GM21360 (cell line): Measurements from ENCODE around the gene SELENOO.

Experiments
- ATAC-seq: cut with Tn5 transposase; IDR thresholded peaks from one replicate; pipeline ENCODE4 v1.9.1; 2021; ENCODE audit warnings: mild to moderate bottlenecking, moderate library complexity; ENCODE audit not compliant: unreplicated experiment

Gene SELENOO

DNA sequence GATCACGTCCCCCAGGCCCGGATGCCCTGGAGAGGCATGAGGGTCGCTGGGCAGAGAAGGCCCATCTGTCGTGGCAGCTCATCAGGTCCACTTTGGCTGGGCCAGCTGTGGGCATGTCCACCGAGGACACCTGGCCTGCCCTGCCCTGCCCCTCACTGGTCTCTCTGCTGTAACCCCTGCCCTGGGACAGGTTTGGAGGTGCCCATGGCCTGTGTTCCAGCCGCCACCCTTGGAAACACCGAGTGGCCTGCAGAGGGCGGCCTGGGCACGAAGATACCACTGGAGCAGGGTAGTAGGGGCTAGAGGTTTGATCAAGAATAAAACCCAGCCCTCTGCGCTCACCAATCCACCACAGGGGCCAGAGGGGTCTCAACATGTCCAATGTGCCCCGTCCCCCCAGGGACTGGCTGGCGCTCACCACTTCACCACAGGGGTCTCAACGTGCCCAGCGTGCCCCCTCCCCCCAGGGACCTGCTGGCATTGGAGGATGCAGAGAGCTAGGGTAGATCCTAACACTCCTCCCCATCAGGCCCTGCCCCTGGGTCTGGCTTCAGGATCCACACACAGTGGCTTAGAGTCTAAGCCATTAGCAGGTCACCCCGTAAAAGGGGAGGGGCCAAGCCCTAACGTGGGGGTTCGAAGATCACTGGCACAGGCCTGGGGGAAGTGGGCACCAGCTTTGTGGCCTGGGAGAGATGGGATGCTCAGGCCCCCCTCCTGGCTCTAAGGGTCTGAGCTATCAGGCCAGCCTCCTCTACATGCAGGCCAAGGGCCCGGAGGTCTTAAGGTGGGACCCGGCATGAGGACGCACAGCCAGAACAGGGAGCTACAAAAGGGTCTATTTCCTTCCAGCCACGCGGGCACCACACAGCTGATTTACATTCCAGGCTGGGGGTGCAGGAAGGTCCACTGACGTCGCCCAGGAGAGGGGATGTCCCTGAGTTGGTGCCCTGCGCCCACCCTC lies 51.6 kb downstream of the SELENOO start:
- no peak for ATAC-seq

DNA sequence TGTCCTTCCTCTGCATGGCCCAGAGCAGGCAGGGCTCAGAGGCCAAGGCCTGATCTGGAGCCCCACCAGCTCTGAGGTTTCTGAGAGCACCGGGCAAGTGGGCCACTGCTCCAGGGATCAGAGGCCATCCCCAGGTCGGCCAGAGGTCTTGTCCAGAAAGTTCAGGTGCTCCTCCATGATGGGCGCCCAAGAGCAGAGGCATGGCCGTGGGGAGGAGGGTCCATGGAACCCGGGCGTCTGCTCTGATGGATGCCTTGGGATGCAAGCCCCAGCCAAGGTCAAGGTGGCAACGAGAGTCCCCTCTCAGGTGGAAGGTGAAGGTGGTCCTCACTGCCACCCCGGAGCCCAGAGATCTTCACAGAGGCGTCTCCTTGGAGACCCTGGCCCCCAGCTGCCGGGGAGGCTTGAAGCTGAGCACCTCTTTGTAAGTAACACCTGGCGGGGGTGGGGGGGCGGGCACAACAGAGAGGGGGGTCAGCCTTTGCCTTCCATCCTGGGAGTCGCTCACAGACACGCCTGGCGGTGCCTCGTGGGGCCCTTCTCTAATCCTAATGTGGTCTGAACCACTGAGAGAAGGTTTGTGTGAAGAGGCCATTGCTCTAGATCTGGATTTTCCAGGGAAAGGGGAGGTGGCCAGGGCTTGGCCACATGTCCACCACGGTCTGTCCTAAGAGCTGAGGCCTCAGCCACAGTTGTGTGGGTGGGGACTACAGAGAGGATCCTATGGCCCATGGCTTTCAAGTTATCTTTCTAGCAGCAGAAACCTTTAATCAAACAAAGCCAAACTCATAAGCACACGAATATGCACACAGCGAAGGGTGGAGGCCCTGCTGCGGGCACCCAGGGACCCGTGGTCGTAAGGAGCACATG lies 52.5 kb downstream of the SELENOO start:
- ATAC-seq: no peak

DNA sequence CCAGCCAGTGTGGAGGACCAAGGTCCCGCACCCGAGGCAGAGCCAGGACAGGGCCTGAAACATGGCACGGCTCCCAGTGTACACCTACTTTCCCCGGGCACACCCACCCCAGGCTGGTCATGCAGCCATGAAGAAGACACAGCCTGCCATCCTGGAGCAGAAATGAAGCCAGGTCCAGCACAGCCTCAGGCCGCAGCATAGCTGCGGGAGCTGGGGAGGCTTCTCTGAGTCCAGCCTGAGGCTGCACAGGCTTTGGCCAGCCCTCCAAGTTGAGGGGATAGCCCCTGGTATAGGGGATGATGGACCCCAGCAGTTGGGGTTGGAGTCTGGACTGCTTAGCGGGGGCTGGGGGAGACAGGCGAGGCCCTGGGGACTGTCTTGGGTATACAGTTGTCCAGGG lies 53.1 kb downstream of the SELENOO start:
- no peak for ATAC-seq

DNA sequence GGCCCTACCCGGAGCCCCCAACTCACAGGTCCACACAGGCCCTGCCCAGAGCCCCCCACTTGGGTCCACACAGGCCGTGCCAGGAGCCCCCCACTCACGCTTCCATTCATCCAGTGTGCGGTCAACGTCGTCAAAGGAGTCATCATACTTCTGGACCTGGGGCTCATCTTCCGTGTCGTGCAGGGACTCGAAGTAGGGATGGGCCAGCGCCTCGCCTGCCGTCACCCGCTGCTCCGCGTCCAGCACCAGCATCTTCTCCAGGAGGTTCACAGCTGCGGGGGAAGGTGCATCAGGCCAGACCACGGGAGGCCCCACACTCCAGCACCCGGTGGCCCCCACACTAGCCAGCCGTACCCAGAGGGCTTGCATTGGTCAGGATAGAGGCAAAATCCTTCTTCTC lies 54.3 kb downstream of the SELENOO start:
- ATAC-seq: no peak

DNA sequence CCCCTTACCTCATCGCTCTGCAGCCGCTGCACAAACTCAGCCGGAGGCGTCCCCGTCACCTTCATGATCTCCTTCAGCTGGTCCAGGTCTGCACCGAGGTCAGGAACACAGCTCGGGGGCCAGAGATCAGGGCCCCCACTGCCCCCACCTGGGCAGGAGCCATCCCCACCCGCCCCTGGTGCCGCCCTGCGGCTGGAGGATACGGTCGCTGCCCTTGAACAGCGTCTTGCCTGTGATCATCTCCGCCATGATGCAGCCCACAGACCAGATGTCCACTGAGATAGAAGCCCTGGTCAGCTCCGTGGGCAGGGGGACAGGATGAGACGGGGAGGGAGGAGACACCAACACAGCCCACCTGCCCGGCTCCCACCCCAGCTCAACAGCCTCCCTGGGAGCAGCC lies 54.8 kb downstream of the SELENOO start:
- ATAC-seq: no peak

DNA sequence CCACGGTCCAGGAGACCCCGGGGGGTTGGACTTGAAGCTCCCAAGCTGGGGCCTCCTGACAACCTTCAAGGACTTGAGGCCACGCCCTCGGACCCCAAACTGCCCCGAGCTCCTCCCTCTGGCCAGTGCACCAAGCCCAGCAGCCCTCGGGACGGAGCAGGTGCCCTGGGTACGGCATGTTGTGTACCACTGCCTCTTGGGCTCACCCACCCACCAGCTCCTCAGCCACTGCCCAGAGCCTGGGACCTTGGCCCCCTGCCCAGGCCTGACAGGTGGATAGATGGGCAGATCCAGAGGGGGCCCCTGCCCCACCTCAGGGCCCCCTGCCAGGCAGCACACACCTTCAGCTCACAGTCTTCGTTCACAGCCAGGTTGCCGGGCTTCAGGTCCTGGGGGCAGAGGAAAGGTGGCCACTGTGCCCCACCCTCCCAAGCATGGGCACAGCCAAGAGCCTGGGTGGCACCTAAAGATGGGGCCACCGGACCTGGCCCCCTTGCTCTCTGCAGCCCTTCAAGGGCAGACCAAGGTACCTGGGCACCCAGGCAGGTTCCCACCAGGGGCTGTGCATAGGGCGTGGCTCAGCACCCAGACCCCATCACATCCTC lies 55.5 kb downstream of the SELENOO start:
- ATAC-seq: no peak

DNA sequence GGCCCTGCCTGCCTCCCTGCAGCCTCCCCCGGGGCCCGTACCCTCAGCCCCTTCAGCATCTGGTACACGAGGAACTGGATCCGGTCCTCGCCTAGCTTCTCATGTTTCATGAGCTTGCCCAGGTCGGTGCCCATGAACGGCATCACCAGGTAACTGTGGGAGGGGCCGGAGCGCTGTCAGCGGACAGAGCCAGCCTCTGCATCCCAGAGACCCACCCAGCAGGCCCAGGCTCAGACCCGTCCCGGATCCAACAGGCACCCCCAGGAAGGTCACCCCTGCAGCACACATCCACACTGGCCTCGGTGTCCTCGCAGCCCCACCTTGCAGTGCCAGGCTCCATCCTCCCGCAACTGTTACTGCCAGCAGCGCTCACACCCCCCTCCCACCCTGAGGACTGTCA lies 56.2 kb downstream of the SELENOO start:
- ATAC-seq: no peak

DNA sequence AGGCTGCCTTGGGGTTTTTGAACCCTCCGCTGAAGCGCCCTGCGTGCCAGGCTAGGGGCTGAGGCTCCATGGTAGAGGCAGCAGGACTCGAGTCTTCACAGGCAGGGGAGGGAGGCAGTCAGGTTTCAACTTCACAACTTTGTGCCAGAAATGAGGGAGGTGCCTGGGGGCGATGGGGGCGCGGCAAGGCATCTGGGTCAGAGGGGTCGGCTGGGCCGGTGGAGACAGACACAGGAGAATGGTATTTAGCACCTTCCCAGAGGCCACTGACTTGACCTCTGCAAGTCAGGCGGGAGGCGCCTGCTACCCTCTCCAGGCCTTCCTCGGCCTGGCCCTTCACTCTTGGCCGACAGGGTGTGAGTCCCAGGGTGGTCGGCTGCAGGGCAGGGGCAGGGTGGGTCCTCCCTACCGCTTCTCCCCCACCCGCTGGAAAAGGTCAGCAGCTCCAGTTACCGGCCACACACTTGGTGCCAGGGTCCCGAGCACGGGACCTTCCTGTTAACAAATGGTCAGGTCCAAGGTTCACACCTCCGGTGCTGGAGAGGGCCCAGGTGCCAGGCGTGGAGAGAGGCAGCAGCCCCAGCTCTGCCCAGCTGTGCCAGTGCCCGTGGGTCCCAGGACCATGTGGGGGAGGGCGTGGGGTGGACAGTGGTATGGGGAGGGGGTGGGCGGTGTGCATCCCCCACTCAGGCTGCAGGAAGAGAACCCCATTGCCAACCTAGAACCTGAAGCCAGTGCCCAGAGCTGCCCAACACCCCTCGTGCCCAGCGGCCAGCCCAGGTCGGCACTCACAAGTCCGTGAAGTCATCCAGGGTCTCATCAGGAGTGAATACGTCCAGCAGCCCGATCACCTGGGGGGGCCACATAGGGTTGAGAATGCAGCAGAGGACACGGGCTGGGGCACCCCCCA lies 56.9 kb downstream of the SELENOO start:
- no peak for ATAC-seq

DNA sequence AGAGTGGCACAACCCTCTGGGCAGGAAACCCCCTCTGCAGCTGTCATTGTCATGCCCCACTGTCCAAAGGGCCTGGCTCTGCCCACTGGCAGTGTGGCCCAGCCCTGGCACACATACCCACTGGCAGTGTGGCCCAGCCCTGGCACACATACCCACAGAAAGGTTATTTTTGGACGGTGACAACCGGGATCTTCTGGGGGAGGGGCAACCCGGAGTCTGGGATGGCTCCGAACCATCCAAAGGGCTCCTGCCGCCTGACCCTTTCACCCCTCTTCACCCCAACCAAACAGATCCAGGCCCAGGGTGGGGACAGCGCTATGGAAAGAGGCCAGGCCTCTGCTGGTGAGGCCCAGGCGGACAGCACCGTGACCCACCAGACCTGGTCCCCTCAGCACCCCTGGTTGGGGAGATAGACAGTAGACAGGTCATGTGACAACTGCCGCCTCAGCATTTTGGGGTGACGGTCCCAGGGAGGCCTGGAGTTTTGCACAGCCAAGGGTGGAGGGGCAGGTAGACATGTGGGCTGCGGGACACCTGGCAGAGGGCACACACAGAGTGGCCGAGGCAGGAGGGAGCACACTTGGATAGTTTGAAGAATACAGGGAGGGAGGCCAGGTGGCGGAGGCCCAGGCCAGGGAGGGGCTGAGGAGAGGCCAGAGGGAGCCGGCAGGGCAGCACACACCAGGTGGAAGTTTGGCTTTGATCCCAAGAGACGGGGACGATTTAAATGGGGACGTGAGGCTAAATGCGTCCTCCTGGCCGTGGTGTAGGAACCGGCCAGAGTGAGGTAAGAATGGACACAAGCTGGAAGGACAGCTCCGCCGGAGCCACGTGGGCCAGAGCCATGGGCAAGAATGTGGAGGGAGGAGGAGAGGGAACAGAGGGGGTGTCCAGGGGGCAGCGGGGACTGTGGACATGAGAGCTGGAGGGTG lies 57.8 kb downstream of the SELENOO start:
- ATAC-seq: no peak

DNA sequence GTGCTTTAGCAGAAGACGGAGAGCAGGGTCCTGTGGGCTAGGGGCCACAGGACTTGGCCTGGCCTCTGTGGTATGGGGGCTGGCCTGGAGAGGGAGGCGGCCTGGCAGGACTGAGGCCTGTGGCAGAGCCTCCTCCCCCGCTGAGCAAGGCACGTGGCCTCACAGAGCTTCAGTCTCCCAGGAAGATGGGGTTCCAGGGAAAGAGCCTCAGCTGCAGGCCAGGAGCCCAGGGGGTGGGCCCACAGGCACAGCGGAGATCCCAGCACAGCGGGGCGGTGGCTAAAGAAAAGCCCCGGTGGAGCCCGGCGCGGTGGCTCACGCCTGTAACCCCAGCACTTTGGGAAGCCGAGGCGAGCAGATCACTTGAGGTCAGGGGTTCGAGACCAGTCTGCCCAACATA lies 58.5 kb downstream of the SELENOO start:
- ATAC-seq: no peak

DNA sequence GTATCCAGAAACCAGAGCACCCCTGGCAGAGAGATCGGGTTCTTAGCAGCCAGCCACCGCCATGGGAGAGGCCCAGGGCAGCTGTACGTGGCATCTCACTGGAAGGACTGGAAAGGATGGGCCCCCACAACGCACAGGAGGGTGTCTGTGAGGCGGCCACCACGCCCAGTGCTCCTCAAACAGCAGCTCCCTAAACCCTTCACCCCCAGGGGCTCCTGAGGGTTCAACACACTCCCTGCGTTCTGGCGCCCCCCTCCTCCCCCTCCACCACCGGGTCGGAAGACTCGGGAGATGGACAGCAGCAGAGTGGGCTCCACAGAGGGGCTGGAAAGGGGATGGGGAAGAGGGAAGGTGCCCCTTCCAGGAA lies 59.6 kb downstream of the SELENOO start:
- no peak for ATAC-seq

DNA sequence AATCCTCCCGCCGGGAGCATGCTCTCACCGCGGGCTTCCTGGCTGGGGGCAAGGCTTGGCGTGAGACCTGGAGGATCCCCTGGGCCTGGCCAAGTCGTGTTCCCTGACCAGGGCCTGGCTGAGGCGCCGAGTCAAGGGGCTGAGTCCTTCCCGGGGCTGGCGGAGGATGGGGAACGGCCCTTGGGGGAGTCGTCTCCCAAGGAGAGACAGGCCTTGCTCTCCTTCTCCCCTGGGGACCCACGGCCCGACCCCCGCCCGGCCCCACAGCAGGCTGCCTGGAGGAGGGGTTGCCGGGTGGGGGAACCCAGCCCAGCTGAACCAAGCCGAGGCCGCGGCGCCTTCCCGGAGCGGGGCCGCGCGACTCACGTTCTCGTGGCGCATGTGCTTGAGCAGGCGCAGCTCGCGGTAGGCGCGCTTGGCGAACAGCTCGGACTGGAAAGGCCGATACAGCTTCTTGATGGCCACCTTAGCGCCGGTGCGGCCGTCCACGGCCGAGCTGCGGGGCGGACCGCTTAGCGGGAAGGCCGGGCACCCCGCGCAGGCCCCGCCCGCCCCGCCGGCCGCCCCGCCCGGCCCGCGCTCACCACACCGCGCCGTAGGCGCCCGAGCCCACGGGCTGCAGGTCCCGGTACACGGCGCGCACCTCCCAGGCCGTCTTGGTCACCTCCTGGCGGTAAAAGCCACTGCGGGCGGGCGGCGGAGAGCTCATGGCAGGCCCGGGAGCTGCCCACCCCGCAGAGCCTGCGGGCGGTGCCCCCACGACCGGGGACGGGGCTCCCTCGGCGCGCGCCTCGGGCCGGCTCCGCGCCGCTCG lies 60.2 kb downstream of the SELENOO start:
- no peak for ATAC-seq

DNA sequence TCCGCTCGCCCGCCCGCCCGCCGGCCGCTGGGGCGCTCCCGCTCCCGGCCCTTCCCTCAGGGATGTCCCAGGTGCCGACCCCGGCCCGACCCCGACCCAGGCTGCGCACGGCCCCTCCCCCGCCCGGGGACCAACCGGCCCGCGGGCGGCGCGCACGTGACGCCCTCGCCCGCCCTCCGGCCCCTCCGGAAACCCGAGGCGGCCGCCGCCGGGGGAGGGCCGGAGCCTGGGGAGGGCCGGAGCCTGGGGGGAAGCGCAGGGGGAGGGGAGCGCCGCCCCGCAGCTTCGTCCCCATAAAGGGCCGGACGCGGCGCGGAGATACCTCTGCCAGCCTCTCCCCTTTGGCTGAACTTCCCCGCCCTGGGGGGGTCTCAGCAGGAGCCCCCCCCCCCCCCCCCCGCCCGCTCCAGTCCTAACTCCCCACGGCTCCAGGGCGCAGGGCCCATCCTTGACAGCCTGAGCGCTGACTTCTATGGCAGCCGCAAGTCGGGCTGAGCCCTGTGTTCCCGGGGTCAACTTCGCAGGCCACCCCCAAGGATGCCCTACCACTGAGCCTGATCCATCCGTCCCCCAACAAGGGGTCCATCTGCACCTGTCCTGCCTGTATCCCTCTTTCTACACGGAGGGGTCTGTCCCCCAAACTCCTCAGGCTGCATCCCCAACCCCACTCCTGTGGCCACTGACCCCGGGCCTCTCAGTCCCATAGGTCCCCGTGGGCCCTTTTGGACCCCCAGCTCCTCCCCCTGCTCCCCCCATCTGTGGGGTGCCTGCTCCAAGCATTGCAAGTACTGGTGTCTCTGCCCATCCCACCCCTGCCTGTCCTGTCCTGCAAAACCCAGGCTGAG lies 61.0 kb downstream of the SELENOO start, which contains the start of gene MAPK12:
Gene MAPK12, minus strand, starts transcription at position 69 of the 845 bp plus-strand sequence. CDS start 174 bp downstream, outside the sequence.
- ATAC-seq: no peak

DNA sequence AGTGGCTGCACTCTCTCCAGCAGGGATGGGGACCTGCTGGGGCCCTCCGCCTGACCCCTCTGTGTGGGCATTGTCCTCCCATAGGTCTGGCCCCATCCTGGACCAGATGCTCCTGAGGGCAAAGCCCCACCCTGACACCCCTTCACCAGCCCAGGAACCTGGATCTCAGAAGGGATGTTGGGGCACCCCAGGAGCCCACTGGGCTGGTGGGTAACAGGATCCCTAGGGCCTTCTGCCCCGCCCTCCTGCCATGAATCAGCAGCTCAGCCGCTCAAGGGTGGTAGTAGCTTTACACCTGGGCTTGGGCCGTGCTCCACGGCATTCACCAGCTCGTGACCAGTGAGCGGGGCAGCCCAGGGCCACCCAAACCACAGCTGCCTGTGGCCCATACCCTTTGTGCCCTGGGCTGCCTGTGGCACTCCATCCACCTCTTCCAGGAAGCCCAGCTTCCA lies 61.7 kb downstream of the SELENOO start:
- no peak for ATAC-seq

DNA sequence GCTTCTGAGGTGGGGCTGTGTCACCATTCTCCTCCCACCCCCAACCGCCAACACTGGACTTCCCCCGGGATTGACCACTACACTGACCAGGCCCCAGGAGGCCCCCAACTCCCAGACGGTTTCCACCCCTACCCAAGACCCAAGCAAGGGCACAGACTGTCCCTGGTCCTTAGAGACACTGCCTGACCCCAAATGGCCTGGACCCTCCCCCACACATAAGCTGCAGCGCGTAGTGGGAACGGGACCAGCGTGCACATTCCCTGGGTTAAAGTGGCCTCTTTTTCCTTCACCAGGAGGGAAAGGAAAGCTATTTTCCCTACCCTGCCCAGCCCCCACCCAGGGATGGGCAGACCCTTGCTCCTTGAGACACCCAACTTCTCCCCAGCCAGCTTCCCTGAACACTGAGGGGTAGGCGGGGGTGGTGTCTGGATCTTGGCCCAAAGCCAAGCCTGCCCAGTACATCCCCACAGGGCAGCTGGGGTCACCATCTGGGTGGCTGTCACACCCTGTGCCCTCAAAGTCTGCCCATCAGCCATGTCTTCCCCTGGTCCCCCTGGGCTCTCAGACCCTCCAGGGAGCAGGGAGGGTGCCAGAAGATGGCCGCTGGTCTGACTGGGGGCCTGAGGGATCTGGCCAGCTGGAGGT lies 62.3 kb downstream of the SELENOO start:
- ATAC-seq: no peak

DNA sequence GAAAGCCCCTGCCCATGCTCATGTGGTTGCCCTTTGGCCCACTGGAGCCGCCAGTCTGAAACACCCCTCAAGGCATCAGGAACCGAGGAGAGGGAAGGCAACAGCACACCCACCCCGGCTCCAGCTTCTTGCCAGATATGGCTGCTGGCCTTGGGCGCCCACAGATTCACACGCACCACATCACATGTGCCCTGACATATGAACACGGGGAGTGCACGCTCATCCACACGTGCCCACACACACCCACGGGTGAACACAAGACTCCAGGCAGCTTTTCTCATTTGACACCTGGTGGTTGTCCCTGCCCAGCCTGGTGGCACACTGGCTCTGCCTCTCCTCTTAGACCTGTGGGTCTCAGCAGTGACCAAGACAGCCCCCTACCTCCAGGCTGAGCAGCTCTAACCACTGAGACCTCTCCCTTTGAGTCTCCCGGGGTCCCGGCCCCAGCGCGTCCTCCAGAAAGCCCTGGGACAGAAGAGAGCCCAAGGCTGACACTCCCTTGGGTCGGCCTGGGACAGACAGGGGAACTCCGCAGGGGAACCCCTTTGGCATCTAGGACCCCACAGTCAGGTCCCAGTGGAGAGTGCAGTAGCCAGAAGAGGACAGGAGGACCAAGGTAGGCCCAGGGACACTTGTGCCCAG lies 63.4 kb downstream of the SELENOO start:
- ATAC-seq: no peak
